HG03575 (cell line): ENCODE measurements around the gene ZNF775.

Experiments used
- ATAC-seq: cut with Tn5 transposase; IDR thresholded peaks from one replicate; pipeline ENCODE4 v1.9.1; 2021; ENCODE audit not compliant: unreplicated experiment, insufficient number of reproducible peaks, low FRiP score; ENCODE audit errors: extremely low read depth

ZNF775 gene

DNA sequence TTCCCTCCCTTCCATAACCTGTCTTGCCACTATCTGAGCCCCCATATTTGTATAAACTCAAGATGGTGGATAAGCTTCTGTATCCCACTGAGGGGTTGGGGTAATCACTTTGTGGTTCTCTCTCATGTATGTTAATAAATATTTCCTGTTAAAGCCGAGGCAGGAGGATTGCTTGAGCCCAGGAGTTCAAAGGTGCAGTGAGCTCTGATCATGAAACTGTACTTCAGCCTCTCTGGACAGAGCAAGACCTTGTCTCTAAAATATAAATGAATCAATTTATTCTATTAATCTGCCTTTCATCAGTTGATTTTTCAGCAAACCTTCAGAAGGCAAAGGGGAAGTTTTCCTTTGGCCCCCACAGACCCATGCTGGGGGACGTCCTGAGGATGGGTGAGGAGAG, 35.9 kb upstream of the ZNF775 start:
- ATAC-seq = no peak

DNA sequence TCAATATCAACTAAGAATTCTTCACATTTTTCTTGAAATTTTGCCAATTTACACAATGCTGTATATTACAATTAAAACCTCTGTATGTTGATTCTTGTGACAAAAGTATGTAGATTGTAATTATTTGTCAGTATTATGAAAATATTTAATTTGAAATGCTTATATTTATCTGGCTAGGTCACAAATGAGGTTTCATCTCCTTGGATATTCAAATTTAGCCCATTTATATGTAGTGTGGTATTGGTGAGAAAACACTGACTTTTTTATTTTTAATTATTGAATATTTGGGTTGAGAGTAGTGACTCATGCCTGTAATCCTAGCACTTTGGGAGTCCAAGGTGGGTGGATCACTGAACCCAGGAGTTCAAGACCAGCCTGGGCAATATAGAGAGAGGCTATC, 34.8 kb upstream of the ZNF775 start:
- no peak for ATAC-seq

- ATAC-seq = no peak
Observed at GRCh38 chr7:150345012-150345411, 34.1 kb upstream of the ZNF775 start.

DNA sequence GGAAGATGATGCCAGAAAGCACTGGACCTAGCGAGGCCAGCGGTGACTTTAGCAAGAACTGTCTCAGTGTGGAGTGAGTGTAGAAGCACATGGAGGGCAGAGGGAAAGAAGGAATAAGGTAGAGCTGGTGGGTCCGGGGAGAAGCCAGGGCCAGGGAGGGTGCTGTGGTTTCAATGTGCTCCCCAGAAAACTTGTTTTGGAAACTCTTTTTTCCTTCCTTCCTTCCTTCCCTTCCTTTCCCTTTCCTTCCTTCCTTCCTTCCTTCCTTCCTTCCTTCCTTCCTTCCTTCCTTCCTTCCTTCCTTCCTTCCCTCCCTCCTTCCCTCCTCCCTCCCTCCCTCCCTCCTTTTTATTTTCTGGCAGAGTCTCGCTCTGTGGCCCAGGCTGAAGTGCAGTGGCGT, 32.2 kb upstream of the ZNF775 start:
- no peak for ATAC-seq

GRCh38 chr7:150351587-150352194, 27.4 kb upstream of the ZNF775 start:
- ATAC-seq = no peak

DNA sequence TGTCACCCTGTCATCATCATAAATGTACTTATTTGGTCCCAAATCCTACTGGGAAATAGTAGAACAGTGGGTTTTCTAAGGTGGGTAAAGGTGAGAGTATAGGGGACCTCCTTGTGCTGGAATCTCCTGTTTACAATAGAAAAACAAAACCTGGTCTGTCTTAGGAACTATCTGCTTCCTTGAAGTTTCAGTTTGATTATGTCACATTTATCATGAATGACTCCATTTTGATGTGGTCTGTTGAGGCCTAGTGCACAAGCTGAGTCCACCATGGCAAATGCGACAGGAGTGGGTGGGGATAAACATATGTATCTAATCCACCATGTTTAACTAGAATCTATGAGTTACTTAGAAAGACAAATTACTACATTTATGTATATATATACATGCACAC, 23.5 kb upstream of the ZNF775 start:
- ATAC-seq = no peak

DNA sequence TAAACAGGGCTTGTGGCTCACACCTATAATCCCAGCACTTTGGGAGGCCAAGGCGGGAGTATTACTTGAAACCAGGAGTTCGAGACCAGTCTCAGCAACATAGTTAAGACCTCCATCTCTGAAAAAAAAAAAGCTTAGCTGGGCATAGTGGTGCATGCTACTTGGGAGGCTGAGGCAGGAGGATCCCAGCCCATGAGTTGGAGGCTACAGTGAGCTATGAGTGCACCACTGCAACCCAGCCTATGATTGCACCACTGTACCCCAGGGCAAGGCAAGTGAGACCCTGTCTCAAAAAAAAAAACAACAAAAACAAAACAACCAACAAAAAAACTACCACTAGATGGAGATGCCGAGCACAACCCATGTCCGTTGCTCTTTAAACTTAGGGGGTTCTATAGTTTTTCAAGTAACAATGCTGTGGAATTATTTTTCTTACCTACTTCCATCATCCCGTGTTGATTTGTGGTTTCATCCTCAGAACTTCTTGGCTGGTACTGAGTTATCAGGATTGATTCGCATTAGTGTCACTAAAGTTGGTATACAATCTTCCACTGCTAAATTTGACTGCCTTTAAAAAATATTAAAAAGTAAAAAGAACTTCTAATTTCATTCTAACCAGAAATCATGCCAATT, 22.7 kb upstream of the ZNF775 start:
- no peak for ATAC-seq

- no peak for ATAC-seq
Observed at GRCh38 chr7:150357270-150357669, 21.9 kb upstream of the ZNF775 start.

DNA sequence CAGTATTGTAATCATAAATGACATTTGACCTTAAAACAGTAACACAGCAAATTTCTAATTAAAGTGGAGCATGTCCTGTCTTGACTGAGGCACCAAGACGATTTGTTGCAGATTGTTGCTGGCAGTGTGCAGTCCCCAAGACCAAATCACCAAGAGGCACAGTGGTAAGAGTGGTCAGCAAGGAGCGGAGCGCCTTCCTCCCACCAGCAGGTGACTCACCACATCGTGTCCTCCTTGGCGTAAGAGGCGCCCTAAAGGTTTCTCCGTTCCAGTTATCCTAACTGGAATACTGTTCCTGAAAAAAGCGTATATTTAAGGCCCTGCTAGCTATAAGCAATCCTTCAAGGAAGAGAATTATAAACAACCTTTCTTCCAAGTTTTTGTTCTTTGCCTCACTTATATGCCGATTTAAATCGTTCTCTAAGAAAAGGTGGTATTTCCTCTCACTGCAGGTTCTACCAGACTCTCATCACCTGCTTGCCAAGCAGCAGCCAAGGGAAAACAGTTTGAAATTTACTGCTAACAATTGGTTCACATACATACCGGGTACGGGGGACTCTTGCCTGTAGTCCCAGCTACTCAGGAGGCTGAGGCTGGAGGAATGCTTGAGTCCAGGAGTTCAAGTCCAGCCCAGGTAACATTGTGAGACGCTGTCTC, 21.2 kb upstream of the ZNF775 start:
- ATAC-seq = no peak

- no peak for ATAC-seq
Observed at GRCh38 chr7:150358433-150358832, 20.7 kb upstream of the ZNF775 start.

DNA sequence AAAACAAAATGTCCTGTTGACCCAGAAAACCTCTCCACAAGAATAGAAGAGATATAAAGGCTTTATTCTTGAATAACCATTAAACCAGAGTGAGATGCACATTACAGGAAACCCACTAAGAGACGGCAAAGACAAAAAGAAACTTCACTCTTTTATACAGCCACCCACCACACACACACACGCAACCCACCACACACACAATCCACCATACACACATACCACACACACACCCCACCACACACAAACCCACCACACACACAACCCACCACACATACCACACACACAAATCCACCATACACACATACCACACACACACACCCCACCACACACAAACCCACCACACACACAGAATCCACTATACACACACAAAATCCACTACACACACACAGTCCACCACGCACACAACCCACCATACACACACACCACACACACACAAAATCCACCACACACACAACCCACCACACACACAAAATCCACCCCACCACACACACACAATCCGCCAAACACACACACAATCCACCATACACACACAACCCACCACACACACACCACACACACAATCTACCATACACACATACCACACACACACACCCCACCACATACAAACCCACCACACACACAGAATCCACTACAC, 20.0 kb upstream of the ZNF775 start:
- ATAC-seq = no peak

- ATAC-seq = no peak
Observed at GRCh38 chr7:150359622-150360362, 19.3 kb upstream of the ZNF775 start.

- ATAC-seq = no peak
Observed at GRCh38 chr7:150360363-150361058, 18.6 kb upstream of the ZNF775 start.

DNA sequence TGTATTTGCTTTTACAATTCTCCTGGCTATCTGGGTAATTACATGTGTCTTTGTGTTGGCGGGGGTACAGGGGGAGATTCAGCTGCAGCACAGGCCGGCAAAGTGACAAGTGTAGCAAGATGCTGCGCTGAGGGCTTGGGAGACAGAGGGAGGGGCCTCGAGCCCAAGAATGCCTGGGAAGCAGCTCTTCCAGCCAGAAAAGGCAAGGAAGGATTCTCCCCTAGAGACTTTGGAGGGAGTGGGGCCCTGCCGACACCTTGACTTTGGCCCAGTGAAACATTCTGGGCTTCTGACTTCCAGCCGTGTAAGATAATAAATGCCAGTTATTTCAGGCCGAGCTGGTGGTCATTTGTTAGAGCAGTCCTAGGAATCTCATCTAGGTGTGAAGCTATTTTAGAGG, 17.7 kb upstream of the ZNF775 start:
- ATAC-seq = no peak

DNA sequence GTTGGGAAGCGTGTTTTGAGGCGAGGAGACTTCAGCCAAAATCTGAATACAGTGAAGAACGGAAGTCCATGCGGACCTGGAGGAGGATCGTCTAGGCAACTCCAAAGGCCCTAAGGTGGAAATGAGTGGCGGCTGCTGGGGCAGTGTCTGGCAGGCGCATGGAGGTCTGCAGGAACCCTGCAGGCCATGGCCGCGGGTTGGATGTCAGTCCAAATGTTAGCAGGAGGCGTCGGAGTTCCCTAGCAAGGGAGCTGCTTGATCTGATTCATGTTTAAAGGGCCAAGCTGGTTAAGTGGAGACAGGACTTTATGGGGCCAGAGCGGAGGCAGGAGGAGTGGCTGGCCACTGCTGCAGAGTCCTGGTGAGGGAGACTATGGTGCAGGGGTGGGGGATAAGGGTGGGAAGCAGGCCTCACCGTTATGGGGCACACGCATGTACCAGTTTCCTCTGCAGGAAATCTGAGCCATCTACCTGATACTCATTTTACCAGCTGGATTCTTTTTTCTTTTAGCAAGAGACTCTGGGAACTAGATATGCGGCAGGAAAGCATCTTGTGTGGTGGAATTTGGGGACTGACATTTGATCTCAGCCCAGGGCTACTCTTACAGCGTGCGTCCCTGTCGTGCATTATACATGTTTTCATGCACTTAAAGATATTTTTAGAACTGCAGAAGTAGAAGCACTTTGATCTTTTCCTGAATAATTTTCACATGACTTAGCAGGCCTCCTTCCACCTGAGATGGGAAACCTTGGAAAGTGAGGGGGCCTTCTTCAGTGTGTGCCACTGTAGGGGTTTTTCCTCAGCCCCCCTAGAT, 17.1 kb upstream of the ZNF775 start:
- no peak for ATAC-seq

GRCh38 chr7:150363370-150363769, 15.8 kb upstream of the ZNF775 start:
- no peak for ATAC-seq

- ATAC-seq = no peak
Observed at GRCh38 chr7:150363872-150364271, 15.3 kb upstream of the ZNF775 start.

GRCh38 chr7:150365194-150365593, 13.9 kb upstream of the ZNF775 start:
- ATAC-seq = no peak
